GM12878 (cell line): ENCODE results near the gene AK4.

ENCODE experiments used
- BCLAF1 ChIP-seq: fragments of 450-650 bp; IDR thresholded peaks from 2 replicates; pipeline ENCODE4 v1.6.1; 2017; ENCODE audit warnings: antibody characterized with exemption, mild to moderate bottlenecking, moderate library complexity
- CEBPB ChIP-seq, 2 experiments: fragments of 150-350 bp in 1 of 2; IDR thresholded peaks; 2 replicates each; pipeline ENCODE4 v1.6.1; 2012 to 2014; ENCODE audit warnings: low read depth in 2 of 2, low read length in 2 of 2, borderline replicate concordance in 1 of 2, inconsistent platforms in 1 of 2
- CTCF ChIP-seq, 3 experiments: IDR thresholded peaks in 2 of 3; conservative IDR thresholded peaks in 1 of 3; 2 replicates each; pipeline ENCODE4 v1.5.1; 2011; ENCODE audit warnings: low read depth in 3 of 3, low read length in 3 of 3, mild to moderate bottlenecking in 3 of 3, control low read depth in 2 of 3, moderate library complexity in 2 of 3, inconsistent platforms in 1 of 3, mixed read lengths in 1 of 3; ENCODE audit not compliant: control insufficient read depth in 2 of 3, insufficient read depth in 1 of 3; ENCODE audit errors: extremely low read depth in 1 of 3
- E2F4 ChIP-seq: IDR thresholded peaks from 2 replicates; pipeline ENCODE4 v1.6.1; 2012; ENCODE audit warnings: low read depth, low read length, improper control_type of control experiment
- EGR1 ChIP-seq, 2 experiments: IDR thresholded peaks; 1 replicate in 1 of 2; 2 replicates in 1 of 2; pipeline ENCODE4 v1.6.1; 2011 to 2012; ENCODE audit warnings: low read depth in 2 of 2, low read length in 2 of 2, borderline replicate concordance in 1 of 2, mild to moderate bottlenecking in 1 of 2, moderate library complexity in 1 of 2
- HCFC1 ChIP-seq: fragments of 150-350 bp; IDR thresholded peaks from 2 replicates; pipeline ENCODE4 v1.6.1; 2014; ENCODE audit warnings: low read length
- IKZF1 ChIP-seq: fragments of 450-650 bp; conservative IDR thresholded peaks from 2 replicates; pipeline ENCODE4 v1.6.1; 2017; ENCODE audit warnings: antibody characterized with exemption, mild to moderate bottlenecking
- MTA3 ChIP-seq: IDR thresholded peaks from 2 replicates; pipeline ENCODE4 v1.6.1; 2012; ENCODE audit warnings: low read length, inconsistent platforms, borderline replicate concordance
- MXI1 ChIP-seq: fragments of 150-350 bp; IDR thresholded peaks from 2 replicates; pipeline ENCODE4 v1.6.1; 2011; ENCODE audit warnings: low read depth, mild to moderate bottlenecking, inconsistent platforms, low read length, improper control_type of control experiment
- PBX3 ChIP-seq: IDR thresholded peaks from 2 replicates; pipeline ENCODE4 v1.6.1; 2011; ENCODE audit warnings: mild to moderate bottlenecking, low read depth, low read length, moderate library complexity; ENCODE audit not compliant: insufficient replicate concordance
- POLR2AphosphoS5 ChIP-seq: IDR thresholded peaks from 2 replicates; pipeline ENCODE4 v1.6.1; 2011; ENCODE audit warnings: mild to moderate bottlenecking, low read length, inconsistent platforms
- TCF12 ChIP-seq: IDR thresholded peaks from 2 replicates; pipeline ENCODE4 v1.6.1; 2011; ENCODE audit warnings: low read depth, mild to moderate bottlenecking, low read length
- USF2 ChIP-seq: IDR thresholded peaks from 2 replicates; pipeline ENCODE4 v1.6.1; 2011; ENCODE audit warnings: low read depth, low read length, improper control_type of control experiment, borderline replicate concordance
- YY1 ChIP-seq: IDR thresholded peaks from 2 replicates; pipeline ENCODE4 v1.6.1; 2011; ENCODE audit warnings: low read depth, mild to moderate bottlenecking, low read length

GRCh38 chr1:65153635-65154034, 5.6 kb downstream of the AK4 start:
- TF ChIP-seq YY1 (no peak), BCLAF1 (no peak), TCF12 (no peak), E2F4 (no peak), PBX3 (no peak), CTCF (IDR thresholded peaks at IDR 0.05 in 2 of 3, conservative IDR thresholded peaks at IDR 0.05 in 1 of 3; ENCODE audit: control insufficient read depth in 2 of 3, extremely low read depth in 1 of 3, insufficient read depth in 1 of 3, low read depth in 3 of 3, low read length in 3 of 3) (no peak), USF2 (no peak), EGR1 (IDR thresholded peaks at IDR 0.05; ENCODE audit: borderline replicate concordance in 1 of 2, low read depth in 2 of 2, low read length in 2 of 2) (no peak), CEBPB (IDR thresholded peaks at IDR 0.05; ENCODE audit: borderline replicate concordance in 1 of 2, low read depth in 2 of 2, low read length in 2 of 2) (no peak), MXI1 (no peak), HCFC1 (no peak), IKZF1 (no peak), POLR2AphosphoS5 (no peak), MTA3 (no peak)
